HEK293 (cell line): ENCODE data around the gene GRAMD1B.
"Not testable (repeated sequence)": the region's sequence is repeated elsewhere in the genome, so short reads cannot be mapped to it uniquely, and the experiment has no call there.

Experiments
- CTCF ChIA-PET: fragments of 350-600 bp; formaldehyde crosslinking; extraction: SDS; loops from one replicate; lab custom pipeline; 2021; ENCODE audit warnings: antibody characterized with exemption; lab: Yijun Ruan, JAX
- POLR2A ChIA-PET: fragments of 300-600 bp; formaldehyde crosslinking; extraction: SDS; loops from one replicate; lab custom pipeline; 2020; ENCODE audit warnings: antibody characterized with exemption, inconsistent platforms; lab: Yijun Ruan, JAX
- H3K27ac ChIP-seq: fragments of 200-500 bp; sonication (Bioruptor generic); 2 replicates; pipeline ENCODE4 v1.5.1; 2014; ENCODE audit warnings: low read depth, low read length, control low read depth, inconsistent platforms; ENCODE audit errors: extremely low read depth
- H3K36me3 ChIP-seq, 2 experiments: fragments of 200-500 bp in 1 of 2; sonication (Bioruptor generic) in 1 of 2; 1 replicate in 1 of 2; 2 replicates in 1 of 2; pipeline ENCODE4 v1.5.1; 2014 to 2017; ENCODE audit warnings: inconsistent platforms in 2 of 2, low read length in 2 of 2; ENCODE audit not compliant: control insufficient read depth in 2 of 2, insufficient read depth in 1 of 2
- H3K4me1 ChIP-seq: fragments of 200-500 bp; sonication (Bioruptor generic); 2 replicates; pipeline ENCODE4 v1.5.1; 2014; ENCODE audit warnings: mild to moderate bottlenecking, low read length, inconsistent platforms; ENCODE audit not compliant: control insufficient read depth, insufficient read depth
- H3K4me3 ChIP-seq: 2 replicates; pipeline ENCODE4 v1.5.1; 2011; ENCODE audit warnings: low read depth, mild to moderate bottlenecking, control low read depth, low read length, moderate library complexity
- H3K9me3 ChIP-seq: fragments of 200-500 bp; sonication (Bioruptor generic); 2 replicates; pipeline ENCODE4 v1.5.1; 2014; ENCODE audit warnings: low read depth, low read length, inconsistent platforms; ENCODE audit not compliant: control insufficient read depth, insufficient read depth
- BCL11A ChIP-seq: fragments of 450-650 bp; formaldehyde crosslinking; IDR thresholded peaks from 2 replicates; pipeline ENCODE4 v1.5.1; 2016; ENCODE audit warnings: low read depth, missing biosample characterization, missing genetic modification characterization
- KLF10 ChIP-seq: fragments of 450-650 bp; IDR thresholded peaks from 2 replicates; pipeline ENCODE4 v1.5.1; 2018; ENCODE audit warnings: missing biosample characterization, mild to moderate bottlenecking, missing genetic modification characterization
- MYNN ChIP-seq: fragments of 450-650 bp; formaldehyde crosslinking; IDR thresholded peaks from 2 replicates; pipeline ENCODE4 v1.5.1; 2016; ENCODE audit warnings: missing biosample characterization, missing genetic modification characterization, borderline replicate concordance
- ZIC2 ChIP-seq: fragments of 450-650 bp; formaldehyde crosslinking; IDR thresholded peaks from 2 replicates; pipeline ENCODE4 v1.5.1; 2016; ENCODE audit warnings: missing biosample characterization, missing genetic modification characterization
- ZNF112 ChIP-seq: fragments of 450-650 bp; formaldehyde crosslinking; IDR thresholded peaks from 2 replicates; pipeline ENCODE4 v1.5.0; 2017; ENCODE audit warnings: missing biosample characterization, missing genetic modification characterization
- ZNF114 ChIP-seq: fragments of 450-650 bp; formaldehyde crosslinking; IDR thresholded peaks from 2 replicates; pipeline ENCODE4 v1.5.0; 2017; ENCODE audit warnings: missing biosample characterization, missing genetic modification characterization
- ZNF16 ChIP-seq: fragments of 450-650 bp; formaldehyde crosslinking; IDR thresholded peaks from 2 replicates; pipeline ENCODE4 v1.5.1; 2016; ENCODE audit warnings: low read depth, missing biosample characterization, missing genetic modification characterization
- ZNF24 ChIP-seq: fragments of 450-650 bp; formaldehyde crosslinking; IDR thresholded peaks from 2 replicates; pipeline ENCODE4 v1.5.1; 2016; ENCODE audit warnings: missing biosample characterization, missing genetic modification characterization
- ZNF335 ChIP-seq: fragments of 450-650 bp; formaldehyde crosslinking; conservative IDR thresholded peaks from 2 replicates; pipeline ENCODE4 v1.5.1; 2016; ENCODE audit warnings: missing biosample characterization, missing genetic modification characterization
- ZNF473 ChIP-seq: fragments of 450-650 bp; formaldehyde crosslinking; IDR thresholded peaks from 2 replicates; pipeline ENCODE4 v1.5.1; 2017; ENCODE audit warnings: missing biosample characterization, missing genetic modification characterization
- ZNF48 ChIP-seq: fragments of 450-650 bp; formaldehyde crosslinking; IDR thresholded peaks from 2 replicates; pipeline ENCODE4 v1.5.1; 2016; ENCODE audit warnings: missing biosample characterization, missing genetic modification characterization
- ZNF548 ChIP-seq: fragments of 450-650 bp; formaldehyde crosslinking; IDR thresholded peaks from 2 replicates; pipeline ENCODE4 v1.5.1; 2016; ENCODE audit warnings: missing biosample characterization, missing genetic modification characterization
- ZNF555 ChIP-seq: fragments of 450-650 bp; formaldehyde crosslinking; conservative IDR thresholded peaks from 2 replicates; pipeline ENCODE4 v1.5.1; 2017; ENCODE audit warnings: missing biosample characterization, mild to moderate bottlenecking, missing genetic modification characterization, inconsistent platforms
- ZNF626 ChIP-seq: fragments of 450-650 bp; sonication (Bioruptor Pico); formaldehyde crosslinking; IDR thresholded peaks from 2 replicates; pipeline ENCODE4 v1.5.1; 2018; ENCODE audit warnings: missing biosample characterization, missing genetic modification characterization, inconsistent platforms
- ZNF629 ChIP-seq: fragments of 450-650 bp; formaldehyde crosslinking; IDR thresholded peaks from 2 replicates; pipeline ENCODE4 v1.5.1; 2017; ENCODE audit warnings: missing biosample characterization, missing genetic modification characterization
- ZNF654 ChIP-seq: fragments of 450-650 bp; formaldehyde crosslinking; IDR thresholded peaks from 2 replicates; pipeline ENCODE4 v1.5.1; 2016; ENCODE audit warnings: low read depth, missing biosample characterization, missing genetic modification characterization
- ZNF791 ChIP-seq: fragments of 450-650 bp; formaldehyde crosslinking; IDR thresholded peaks from 2 replicates; pipeline ENCODE4 v1.5.1; 2016; ENCODE audit warnings: missing biosample characterization, missing genetic modification characterization
- ZNF837 ChIP-seq: fragments of 450-650 bp; formaldehyde crosslinking; IDR thresholded peaks from 2 replicates; pipeline ENCODE4 v1.5.1; 2016; ENCODE audit warnings: missing biosample characterization, missing genetic modification characterization
- TF ChIP-seq, protein P1 (sequence below): fragments of 450-650 bp; formaldehyde crosslinking; IDR thresholded peaks from 2 replicates; pipeline ENCODE4 v1.5.1; 2016; ENCODE audit warnings: missing biosample characterization, missing genetic modification characterization, borderline replicate concordance
- TF ChIP-seq, protein P2 (sequence below): fragments of 450-650 bp; formaldehyde crosslinking; IDR thresholded peaks from 2 replicates; pipeline ENCODE4 v1.5.1; 2016; ENCODE audit warnings: missing biosample characterization, missing genetic modification characterization
- TF ChIP-seq, protein P3 (sequence below): fragments of 450-650 bp; formaldehyde crosslinking; IDR thresholded peaks from 2 replicates; pipeline ENCODE4 v1.5.1; 2016; ENCODE audit warnings: missing biosample characterization, missing genetic modification characterization

Gene GRAMD1B

DNA sequence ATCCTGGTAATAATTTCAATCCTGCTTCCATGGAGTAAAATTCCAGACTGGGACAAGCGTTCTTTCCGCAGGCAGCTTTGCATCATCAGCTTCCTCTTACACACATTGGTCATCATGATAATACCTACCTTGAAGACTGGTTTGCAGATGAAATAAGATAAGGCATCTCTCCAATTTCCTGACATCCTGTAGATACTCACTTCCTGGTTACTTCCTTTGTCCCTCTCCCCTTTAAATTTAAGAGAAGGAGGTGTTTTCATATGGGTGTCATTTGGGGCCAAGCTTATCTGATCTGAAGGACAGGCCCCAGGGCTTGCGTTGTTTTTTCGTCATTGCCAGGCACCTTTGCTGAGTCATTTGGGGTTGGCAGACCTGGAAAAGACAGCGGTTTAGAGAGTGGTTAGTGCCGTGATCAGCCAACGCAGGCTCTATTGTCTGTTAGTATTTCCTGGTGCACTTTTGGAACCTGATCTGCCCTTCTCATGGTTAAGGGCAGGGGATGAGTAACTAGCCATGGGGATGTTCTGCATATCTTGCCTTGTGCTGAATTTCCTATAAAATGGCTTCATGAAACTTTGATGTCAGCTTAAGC lies 24.1 kb downstream of the GRAMD1B start (continued):
- TF ChIP-seq ZNF837 (tag by site-specific recombination): no peak
- TF ChIP-seq ZNF626 (tag by site-specific recombination): no peak
- TF ChIP-seq ZNF654: no peak
- peak; percentile 55; the same call in 1 of the 2 replicates for TF ChIP-seq ZNF629 (tag by site-specific recombination)

DNA sequence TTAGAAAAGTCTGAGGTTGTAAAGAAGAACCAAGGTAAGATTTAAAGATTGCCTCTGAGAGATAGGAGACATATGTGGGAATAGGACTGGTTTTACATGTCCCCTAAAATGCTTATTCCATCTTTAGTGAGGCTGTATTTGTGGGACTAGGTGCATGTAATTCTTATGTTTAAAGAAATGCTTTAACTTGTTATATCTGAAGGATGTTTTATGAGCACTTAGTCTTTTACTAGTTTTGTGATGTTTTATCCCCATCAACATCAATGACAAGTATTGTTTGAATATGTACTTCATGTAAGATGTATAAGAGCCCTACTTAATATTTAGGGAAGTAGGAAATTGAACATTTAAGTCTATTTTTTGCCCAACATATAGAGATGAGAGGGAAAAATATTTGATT lies 24.7 kb downstream of the GRAMD1B start:
- Histone ChIP-seq H3K9me3 (no peaks in the 10 kb centered on the region), H3K4me1 (0 out of 2 replicates have a peak, but pooled peaks cover 3% of the 10 kb centered on the region), H3K4me3 (no peak overlapping the region), H3K36me3 (peaks cover 0 to 3% of the 10 kb centered on the region in 2 experiments; a peak in 1 of 3 replicates), H3K27ac (no peak overlapping the region)
- ChIA-PET POLR2A (no interaction called here), CTCF (interaction anchor here (1.0 to 1.3 kb wide), 2 partner anchors 21 to 45 kb away, joined by 3 to 4 read pairs; no protein-coding TSS in a partner anchor)
- TF ChIP-seq, protein P1, sequence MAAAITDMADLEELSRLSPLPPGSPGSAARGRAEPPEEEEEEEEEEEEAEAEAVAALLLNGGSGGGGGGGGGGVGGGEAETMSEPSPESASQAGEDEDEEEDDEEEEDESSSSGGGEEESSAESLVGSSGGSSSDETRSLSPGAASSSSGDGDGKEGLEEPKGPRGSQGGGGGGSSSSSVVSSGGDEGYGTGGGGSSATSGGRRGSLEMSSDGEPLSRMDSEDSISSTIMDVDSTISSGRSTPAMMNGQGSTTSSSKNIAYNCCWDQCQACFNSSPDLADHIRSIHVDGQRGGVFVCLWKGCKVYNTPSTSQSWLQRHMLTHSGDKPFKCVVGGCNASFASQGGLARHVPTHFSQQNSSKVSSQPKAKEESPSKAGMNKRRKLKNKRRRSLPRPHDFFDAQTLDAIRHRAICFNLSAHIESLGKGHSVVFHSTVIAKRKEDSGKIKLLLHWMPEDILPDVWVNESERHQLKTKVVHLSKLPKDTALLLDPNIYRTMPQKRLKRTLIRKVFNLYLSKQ (tag by site-specific recombination): no peak
- no peak for TF ChIP-seq ZNF24 (tag by site-specific recombination)
- TF ChIP-seq KLF10: no peak

DNA sequence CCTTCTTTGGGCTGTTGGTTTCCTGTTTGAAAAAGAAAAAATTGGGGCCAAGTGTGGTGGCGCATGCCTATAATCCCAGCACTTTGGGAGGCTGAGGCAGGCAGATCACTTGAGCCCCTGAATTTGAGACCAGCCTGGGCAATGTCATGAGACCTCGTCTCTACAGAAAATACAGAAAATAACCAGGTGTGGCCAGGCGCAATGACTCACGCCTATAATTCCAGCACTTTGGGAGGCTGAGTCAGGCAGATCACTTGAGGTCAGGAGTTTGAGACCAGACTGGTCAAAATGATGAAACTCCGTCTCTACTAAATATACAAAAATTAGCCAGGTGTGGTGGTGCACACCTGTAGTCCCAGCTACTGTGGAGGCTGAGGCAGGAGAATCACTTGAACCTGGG lies 26.4 kb downstream of the GRAMD1B start:
- H3K27ac ChIP-seq, H3K4me3 ChIP-seq, CTCF ChIA-PET, H3K36me3 ChIP-seq, H3K9me3 ChIP-seq, POLR2A ChIA-PET, H3K4me1 ChIP-seq: not testable (repeated sequence)

DNA sequence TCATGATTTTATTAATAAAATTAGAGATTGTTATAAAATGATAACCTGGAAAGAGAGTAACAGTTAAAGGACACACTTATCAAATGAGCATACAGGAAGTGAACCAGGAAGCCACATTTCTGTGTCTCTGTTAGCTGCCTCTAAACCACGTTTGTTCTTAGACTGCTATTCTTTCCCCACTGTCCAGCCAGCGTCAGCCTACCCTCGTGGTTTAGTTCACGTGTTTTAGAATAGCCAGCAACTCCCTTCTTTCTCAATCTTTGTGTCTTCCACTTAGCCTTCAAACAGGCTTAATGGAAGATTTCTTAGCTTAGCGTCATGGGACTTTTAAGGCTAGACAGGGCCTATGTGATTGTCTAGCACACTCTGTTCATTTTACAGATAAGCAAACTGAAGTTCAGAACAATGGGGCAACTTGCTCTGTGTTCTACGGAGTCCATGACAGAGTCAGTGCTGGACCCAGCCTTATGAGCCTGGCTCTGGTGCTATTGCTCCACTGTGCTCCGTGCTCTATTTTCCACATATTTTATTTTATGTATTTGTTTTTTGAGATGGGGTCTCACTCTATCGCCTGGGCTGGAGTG lies 27.2 kb downstream of the GRAMD1B start:
- no peak overlapping the region for H3K27ac ChIP-seq
- TF ChIP-seq ZNF555 (tag by site-specific recombination): no peak
- TF ChIP-seq MYNN (tag by site-specific recombination): no peak
- TF ChIP-seq ZNF473 (tag by site-specific recombination): no peak
- TF ChIP-seq ZNF16 (tag by site-specific recombination): no peak
- TF ChIP-seq ZNF48 (tag by site-specific recombination): no peak
- TF ChIP-seq, protein P2, sequence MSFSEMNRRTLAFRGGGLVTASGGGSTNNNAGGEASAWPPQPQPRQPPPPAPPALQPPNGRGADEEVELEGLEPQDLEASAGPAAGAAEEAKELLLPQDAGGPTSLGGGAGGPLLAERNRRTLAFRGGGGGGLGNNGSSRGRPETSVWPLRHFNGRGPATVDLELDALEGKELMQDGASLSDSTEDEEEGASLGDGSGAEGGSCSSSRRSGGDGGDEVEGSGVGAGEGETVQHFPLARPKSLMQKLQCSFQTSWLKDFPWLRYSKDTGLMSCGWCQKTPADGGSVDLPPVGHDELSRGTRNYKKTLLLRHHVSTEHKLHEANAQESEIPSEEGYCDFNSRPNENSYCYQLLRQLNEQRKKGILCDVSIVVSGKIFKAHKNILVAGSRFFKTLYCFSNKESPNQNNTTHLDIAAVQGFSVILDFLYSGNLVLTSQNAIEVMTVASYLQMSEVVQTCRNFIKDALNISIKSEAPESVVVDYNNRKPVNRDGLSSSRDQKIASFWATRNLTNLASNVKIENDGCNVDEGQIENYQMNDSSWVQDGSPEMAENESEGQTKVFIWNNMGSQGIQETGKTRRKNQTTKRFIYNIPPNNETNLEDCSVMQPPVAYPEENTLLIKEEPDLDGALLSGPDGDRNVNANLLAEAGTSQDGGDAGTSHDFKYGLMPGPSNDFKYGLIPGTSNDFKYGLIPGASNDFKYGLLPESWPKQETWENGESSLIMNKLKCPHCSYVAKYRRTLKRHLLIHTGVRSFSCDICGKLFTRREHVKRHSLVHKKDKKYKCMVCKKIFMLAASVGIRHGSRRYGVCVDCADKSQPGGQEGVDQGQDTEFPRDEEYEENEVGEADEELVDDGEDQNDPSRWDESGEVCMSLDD (tag by site-specific recombination): no peak
- TF ChIP-seq ZNF629 (tag by site-specific recombination): no peak
- TF ChIP-seq BCL11A (tag by site-specific recombination): no peak
- no peak for TF ChIP-seq ZNF791 (tag by site-specific recombination)
- TF ChIP-seq ZIC2 (tag by site-specific recombination): no peak
- TF ChIP-seq KLF10: no peak
- no peak for TF ChIP-seq ZNF335 (tag by site-specific recombination)
- TF ChIP-seq, protein P3, sequence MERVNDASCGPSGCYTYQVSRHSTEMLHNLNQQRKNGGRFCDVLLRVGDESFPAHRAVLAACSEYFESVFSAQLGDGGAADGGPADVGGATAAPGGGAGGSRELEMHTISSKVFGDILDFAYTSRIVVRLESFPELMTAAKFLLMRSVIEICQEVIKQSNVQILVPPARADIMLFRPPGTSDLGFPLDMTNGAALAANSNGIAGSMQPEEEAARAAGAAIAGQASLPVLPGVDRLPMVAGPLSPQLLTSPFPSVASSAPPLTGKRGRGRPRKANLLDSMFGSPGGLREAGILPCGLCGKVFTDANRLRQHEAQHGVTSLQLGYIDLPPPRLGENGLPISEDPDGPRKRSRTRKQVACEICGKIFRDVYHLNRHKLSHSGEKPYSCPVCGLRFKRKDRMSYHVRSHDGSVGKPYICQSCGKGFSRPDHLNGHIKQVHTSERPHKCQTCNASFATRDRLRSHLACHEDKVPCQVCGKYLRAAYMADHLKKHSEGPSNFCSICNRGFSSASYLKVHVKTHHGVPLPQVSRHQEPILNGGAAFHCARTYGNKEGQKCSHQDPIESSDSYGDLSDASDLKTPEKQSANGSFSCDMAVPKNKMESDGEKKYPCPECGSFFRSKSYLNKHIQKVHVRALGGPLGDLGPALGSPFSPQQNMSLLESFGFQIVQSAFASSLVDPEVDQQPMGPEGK (tag by site-specific recombination): no peak
- TF ChIP-seq ZNF114 (tag by site-specific recombination): no peak
- TF ChIP-seq ZNF112 (tag by site-specific recombination): no peak
- TF ChIP-seq ZNF548 (tag by site-specific recombination): no peak

More for the DNA sequence above, 27.2 kb downstream of the GRAMD1B start:
- POLR2A ChIA-PET: no interaction called here
- Histone ChIP-seq H3K9me3 (no peaks in the 10 kb centered on the region), H3K4me3 (no peak overlapping the region), H3K36me3 (peaks cover 0 to 3% of the 10 kb centered on the region in 2 experiments; a peak in 1 of 3 replicates), H3K4me1 (0 out of 2 replicates have a peak, but pooled peaks cover 3% of the 10 kb centered on the region)
- CTCF ChIA-PET: no interaction called here
